ENCODE data around the gene HDAC9.

GRCh38 chr7:18619311-18619710 lies 123.8 kb downstream of the HDAC9 start:
- no peak for TF ChIP-seq TSHZ2 (CRISPR knock-in tag; IDR thresholded peaks at IDR 0.05)
- TF ChIP-seq, protein P1, sequence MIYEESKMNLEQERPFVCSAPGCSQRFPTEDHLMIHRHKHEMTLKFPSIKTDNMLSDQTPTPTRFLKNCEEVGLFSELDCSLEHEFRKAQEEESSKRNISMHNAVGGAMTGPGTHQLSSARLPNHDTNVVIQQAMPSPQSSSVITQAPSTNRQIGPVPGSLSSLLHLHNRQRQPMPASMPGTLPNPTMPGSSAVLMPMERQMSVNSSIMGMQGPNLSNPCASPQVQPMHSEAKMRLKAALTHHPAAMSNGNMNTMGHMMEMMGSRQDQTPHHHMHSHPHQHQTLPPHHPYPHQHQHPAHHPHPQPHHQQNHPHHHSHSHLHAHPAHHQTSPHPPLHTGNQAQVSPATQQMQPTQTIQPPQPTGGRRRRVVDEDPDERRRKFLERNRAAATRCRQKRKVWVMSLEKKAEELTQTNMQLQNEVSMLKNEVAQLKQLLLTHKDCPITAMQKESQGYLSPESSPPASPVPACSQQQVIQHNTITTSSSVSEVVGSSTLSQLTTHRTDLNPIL (CRISPR knock-in tag; IDR thresholded peaks at IDR 0.05; ENCODE audit: low read depth) = no peak
- TF ChIP-seq ARNTL (CRISPR knock-in tag; IDR thresholded peaks at IDR 0.05; ENCODE audit: borderline replicate concordance, low read depth) = no peak
- TF ChIP-seq ZNF70 (CRISPR knock-in tag; IDR thresholded peaks at IDR 0.05) = no peak
- TF ChIP-seq ZFP3 (CRISPR knock-in tag; IDR thresholded peaks at IDR 0.05) = no peak
- TF ChIP-seq, protein P2, sequence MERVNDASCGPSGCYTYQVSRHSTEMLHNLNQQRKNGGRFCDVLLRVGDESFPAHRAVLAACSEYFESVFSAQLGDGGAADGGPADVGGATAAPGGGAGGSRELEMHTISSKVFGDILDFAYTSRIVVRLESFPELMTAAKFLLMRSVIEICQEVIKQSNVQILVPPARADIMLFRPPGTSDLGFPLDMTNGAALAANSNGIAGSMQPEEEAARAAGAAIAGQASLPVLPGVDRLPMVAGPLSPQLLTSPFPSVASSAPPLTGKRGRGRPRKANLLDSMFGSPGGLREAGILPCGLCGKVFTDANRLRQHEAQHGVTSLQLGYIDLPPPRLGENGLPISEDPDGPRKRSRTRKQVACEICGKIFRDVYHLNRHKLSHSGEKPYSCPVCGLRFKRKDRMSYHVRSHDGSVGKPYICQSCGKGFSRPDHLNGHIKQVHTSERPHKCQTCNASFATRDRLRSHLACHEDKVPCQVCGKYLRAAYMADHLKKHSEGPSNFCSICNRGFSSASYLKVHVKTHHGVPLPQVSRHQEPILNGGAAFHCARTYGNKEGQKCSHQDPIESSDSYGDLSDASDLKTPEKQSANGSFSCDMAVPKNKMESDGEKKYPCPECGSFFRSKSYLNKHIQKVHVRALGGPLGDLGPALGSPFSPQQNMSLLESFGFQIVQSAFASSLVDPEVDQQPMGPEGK (CRISPR knock-in tag; IDR thresholded peaks at IDR 0.05; ENCODE audit: borderline replicate concordance) = no peak
- no peak for TF ChIP-seq TOX (CRISPR knock-in tag; IDR thresholded peaks at IDR 0.05; ENCODE audit: borderline replicate concordance)
- TF ChIP-seq RARB (CRISPR knock-in tag; IDR thresholded peaks at IDR 0.05) = no peak
- TF ChIP-seq ZFP30 (CRISPR knock-in tag; IDR thresholded peaks at IDR 0.05) = no peak
- no peak for TF ChIP-seq CSDC2 (CRISPR knock-in tag; IDR thresholded peaks at IDR 0.05)
- no peak for TF ChIP-seq ZNF8 (CRISPR knock-in tag; IDR thresholded peaks at IDR 0.05)

All from SK-N-SH treated with all-trans-retinoic acid at 6 μM for 48 hours (cell line).